PC-3 (cell line): ENCODE measurements around the gene TMCC2.

Source experiments
- EZH2 ChIP-seq: fragments of 300-600 bp; sonication (generic); IDR thresholded peaks from one replicate; pipeline ENCODE4 v1.6.1; 2017; ENCODE audit warnings: antibody characterized with exemption, mild to moderate bottlenecking, low read length; ENCODE audit not compliant: unreplicated experiment
- TF ChIP-seq, protein P1 (sequence below): fragments of 300-600 bp; sonication (generic); conservative IDR thresholded peaks from 2 replicates; pipeline ENCODE4 v1.5.1; 2017; ENCODE audit warnings: antibody characterized with exemption, low read depth, mild to moderate bottlenecking, low read length

DNA sequence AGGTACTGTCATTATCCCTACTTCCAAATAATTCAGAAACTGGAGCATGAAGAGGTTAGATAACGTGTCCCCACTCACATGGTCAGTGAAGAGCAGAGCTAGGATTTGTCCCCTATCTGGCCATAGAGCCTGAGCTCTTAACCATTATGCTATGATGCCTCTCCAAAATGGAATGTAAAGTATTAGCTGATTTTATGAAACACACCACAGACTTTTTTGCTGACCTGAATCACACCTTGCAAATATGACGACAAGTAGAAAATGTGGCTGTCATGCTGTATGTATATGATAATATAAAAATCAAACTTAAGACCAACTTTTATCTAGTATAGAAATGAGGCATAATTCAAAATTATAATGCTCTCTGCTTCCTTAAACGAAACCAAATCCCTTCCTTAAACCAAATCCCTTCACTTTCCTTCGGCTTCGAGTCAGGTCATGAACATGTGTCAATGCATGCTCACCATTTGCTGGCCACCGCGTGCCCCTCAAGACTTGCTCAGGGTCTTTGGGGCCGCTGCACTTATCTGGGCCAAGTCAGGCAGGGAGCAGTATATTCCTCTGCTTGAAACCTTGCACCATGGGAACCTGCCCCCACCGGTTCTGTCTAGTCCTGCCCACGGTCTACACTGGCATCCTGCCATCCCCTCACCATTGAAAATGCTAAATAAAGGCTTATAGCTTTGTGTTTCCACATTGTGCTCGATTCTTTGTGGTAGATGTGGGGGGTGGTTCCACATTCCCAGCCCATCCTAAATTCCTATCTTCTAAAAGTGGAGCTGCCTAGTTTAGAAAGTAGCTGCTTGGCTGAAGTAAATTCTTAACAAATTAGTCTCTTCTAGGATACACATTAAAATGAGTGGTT is 1.6 kb upstream of the TMCC2 start:
- TF ChIP-seq, protein P1, sequence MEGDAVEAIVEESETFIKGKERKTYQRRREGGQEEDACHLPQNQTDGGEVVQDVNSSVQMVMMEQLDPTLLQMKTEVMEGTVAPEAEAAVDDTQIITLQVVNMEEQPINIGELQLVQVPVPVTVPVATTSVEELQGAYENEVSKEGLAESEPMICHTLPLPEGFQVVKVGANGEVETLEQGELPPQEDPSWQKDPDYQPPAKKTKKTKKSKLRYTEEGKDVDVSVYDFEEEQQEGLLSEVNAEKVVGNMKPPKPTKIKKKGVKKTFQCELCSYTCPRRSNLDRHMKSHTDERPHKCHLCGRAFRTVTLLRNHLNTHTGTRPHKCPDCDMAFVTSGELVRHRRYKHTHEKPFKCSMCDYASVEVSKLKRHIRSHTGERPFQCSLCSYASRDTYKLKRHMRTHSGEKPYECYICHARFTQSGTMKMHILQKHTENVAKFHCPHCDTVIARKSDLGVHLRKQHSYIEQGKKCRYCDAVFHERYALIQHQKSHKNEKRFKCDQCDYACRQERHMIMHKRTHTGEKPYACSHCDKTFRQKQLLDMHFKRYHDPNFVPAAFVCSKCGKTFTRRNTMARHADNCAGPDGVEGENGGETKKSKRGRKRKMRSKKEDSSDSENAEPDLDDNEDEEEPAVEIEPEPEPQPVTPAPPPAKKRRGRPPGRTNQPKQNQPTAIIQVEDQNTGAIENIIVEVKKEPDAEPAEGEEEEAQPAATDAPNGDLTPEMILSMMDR: no peak
- TF ChIP-seq EZH2: no peak
